HepG2 (cell line): ENCODE results near the gene IL18. TPM values are rescaled to one million over a fixed set of nuclear protein-coding genes. Genes with fewer than 3 reads are reported as not detected.

ENCODE experiments used
- ATAC-seq: fragments of 200-7000 bp; cut with Tn5 transposase; 3 replicates; pipeline ENCODE4 v1.9.1; 2020; ENCODE audit warnings: mild to moderate bottlenecking, moderate library complexity
- BruUV-seq: library from RNA; stranded (reverse); fragments of 400-500 nt; replicated peaks from 2 replicates; lab custom pipeline; 2021; lab: Mats Ljungman, UMichigan
- CTCF ChIA-PET: fragments of 300-600 bp; formaldehyde crosslinking; extraction: SDS; loops from one replicate; lab custom pipeline; 2021; ENCODE audit warnings: low total read pairs, inconsistent platforms, low intra/inter-chr PET ratio; lab: Yijun Ruan, JAX
- POLR2A ChIA-PET: fragments of 350-600 bp; sonication (Branson Sonifier 250); formaldehyde crosslinking; loops from one replicate; lab custom pipeline; 2020; ENCODE audit warnings: antibody characterized with exemption, inconsistent platforms; lab: Yijun Ruan, JAX
- DNase-seq: peaks from one replicate; pipeline ENCODE4 v3.0.0-alpha.2; 2015; ENCODE audit warnings: low spot score
- FAIRE-seq: peaks from 3 replicates; lab custom pipeline; 2011; peaks lifted over from hg19 to GRCh38; lab: Jason Lieb, UNC
- H2AFZ ChIP-seq: one replicate; pipeline ENCODE4 v1.6.1; 2011; ENCODE audit warnings: low read length, inconsistent platforms
- H3K27ac ChIP-seq: fragments of 300-600 bp; 3 replicates; pipeline ENCODE4 v1.8.0; 2011; ENCODE audit warnings: mixed run types, mild to moderate bottlenecking, mixed read lengths, low read length, inconsistent platforms; ENCODE audit not compliant: insufficient read depth; ENCODE audit errors: extremely low read length
- H3K27me3 ChIP-seq, 2 experiments: fragments of 200-600 bp in 1 of 2; 2 replicates in 1 of 2; 3 replicates in 1 of 2; pipeline versions ENCODE4 v1.6.0 to v1.8.0; 2011; ENCODE audit warnings: low read length in 2 of 2, mild to moderate bottlenecking in 2 of 2, moderate library complexity in 2 of 2, inconsistent platforms in 1 of 2; ENCODE audit not compliant: insufficient read depth in 2 of 2, control insufficient read depth in 1 of 2
- H3K36me3 ChIP-seq, 2 experiments: fragments of 200-600 bp in 1 of 2; replicated peaks in 1 of 2; 2 replicates in 1 of 2; 3 replicates in 1 of 2; pipeline versions ENCODE4 v1.5.1 to v1.8.0; 2011; ENCODE audit warnings: low read length in 2 of 2, inconsistent platforms in 1 of 2; ENCODE audit not compliant: insufficient read depth in 2 of 2, control insufficient read depth in 1 of 2
- H3K4me1 ChIP-seq: 2 replicates; pipeline ENCODE4 v1.5.1; 2012; ENCODE audit warnings: low read length, inconsistent platforms; ENCODE audit not compliant: insufficient read depth
- H3K4me2 ChIP-seq: 2 replicates; pipeline ENCODE4 v1.6.0; 2011; ENCODE audit warnings: low read depth, low read length, inconsistent platforms
- H3K4me3 ChIP-seq, 3 experiments: fragments of 200-600 bp in 1 of 3; sonication (generic), shearing (Covaris generic) in 1 of 3; replicated peaks in 1 of 3; 2 replicates each; pipeline ENCODE4 v1.5.1; 2011 to 2016; ENCODE audit warnings: low read length in 3 of 3, inconsistent platforms in 2 of 3, low read depth in 2 of 3, mild to moderate bottlenecking in 2 of 3, control low read depth in 1 of 3, mixed read lengths in 1 of 3; ENCODE audit not compliant: insufficient read depth in 1 of 3
- H3K79me2 ChIP-seq: one replicate; pipeline ENCODE4 v1.6.1; 2011; ENCODE audit warnings: low read length, inconsistent platforms; ENCODE audit not compliant: insufficient read depth
- H3K9ac ChIP-seq: 2 replicates; pipeline ENCODE4 v1.6.0; 2011; ENCODE audit warnings: mild to moderate bottlenecking, low read depth, low read length, inconsistent platforms; ENCODE audit not compliant: insufficient read depth
- H3K9me3 ChIP-seq: 2 replicates; pipeline ENCODE4 v1.5.1; 2012; ENCODE audit warnings: mild to moderate bottlenecking, low read length
- H4K20me1 ChIP-seq: 2 replicates; pipeline ENCODE4 v1.6.0; 2011; ENCODE audit warnings: inconsistent platforms, mild to moderate bottlenecking, low read length, moderate library complexity; ENCODE audit not compliant: insufficient read depth
- ADNP ChIP-seq: sonication (generic); formaldehyde crosslinking; IDR thresholded peaks from 2 replicates; pipeline ENCODE4 v1.4.0; 2020; ENCODE audit warnings: missing genetic modification reagents
- CEBPG ChIP-seq: IDR thresholded peaks from 2 replicates; pipeline ENCODE4 v1.6.1; 2016
- GATA4 ChIP-seq: sonication (generic); IDR thresholded peaks from 2 replicates; pipeline ENCODE4 v1.6.1; 2016; ENCODE audit warnings: antibody characterized with exemption, low read depth, borderline replicate concordance
- GATAD2A ChIP-seq: IDR thresholded peaks from 2 replicates; pipeline ENCODE4 v1.6.1; 2016
- IKZF1 ChIP-seq: fragments of 450-650 bp; IDR thresholded peaks from 2 replicates; pipeline ENCODE4 v1.7.1; 2016
- NONO ChIP-seq, 2 experiments: fragments of 450-650 bp in 1 of 2; sonication (generic) in 1 of 2; formaldehyde crosslinking in 1 of 2; IDR thresholded peaks in 1 of 2; conservative IDR thresholded peaks in 1 of 2; 2 replicates each; pipeline versions ENCODE4 v1.6.1 to v1.8.0; 2017 to 2022; ENCODE audit warnings: mild to moderate bottlenecking in 1 of 2, missing genetic modification reagents in 1 of 2, moderate library complexity in 1 of 2
- POLR2A ChIP-seq, 2 experiments: IDR thresholded peaks; 2 replicates each; pipeline ENCODE4 v1.6.1; 2011; ENCODE audit warnings: low read depth in 2 of 2, low read length in 2 of 2, mild to moderate bottlenecking in 1 of 2, moderate library complexity in 1 of 2; ENCODE audit not compliant: insufficient read depth in 1 of 2
- PRPF4 ChIP-seq: fragments of 200-400 bp; formaldehyde crosslinking; IDR thresholded peaks from 2 replicates; pipeline ENCODE4 v1.6.1; 2016; ENCODE audit warnings: low read length, low read depth; ENCODE audit not compliant: poor library complexity, severe bottlenecking
- ZNF205 ChIP-seq: IDR thresholded peaks from 2 replicates; pipeline ENCODE4 v1.6.1; 2018; ENCODE audit warnings: missing biosample characterization, missing genetic modification reagents
- ZNF567 ChIP-seq: sonication (generic); formaldehyde crosslinking; IDR thresholded peaks from 2 replicates; pipeline ENCODE4 v1.8.1; 2023; ENCODE audit warnings: mild to moderate bottlenecking, missing genetic modification reagents, borderline replicate concordance
- WGBS: methylation state at CpG from one replicate; pipeline ENCODE4 v1.1.6; 2017; ENCODE audit warnings: low lambda C conversion rate; 5-methylcytosine and 5-hydroxymethylcytosine counted together
- in situ Hi-C: cut with HindIII; loops from 2 replicates; pipeline ENCODE4 v1.10.0; 2017; ENCODE audit warnings: low pct_unique_long_range_greater_than_20kb; ENCODE audit not compliant: extremely low pct_ligation_motif_present
- intact Hi-C: fragments of 100-400 bp; cut with micrococcal nuclease; formaldehyde crosslinking; loops from one replicate; pipeline ENCODE4 v1.10.0; 2022; ENCODE audit not compliant: unreplicated experiment
- polyA plus RNA-seq, 8 experiments: library from polyadenylated mRNA; depleted of rRNA in 3 of 8; stranded (reverse) in 7 of 8; unstranded in 1 of 8; fragments of >200 nt; fragmentation: Illumina TruSeq in 4 of 8; extraction: Trizol in 4 of 8; gene quantifications; 2 replicates each; pipeline versions ENCODE4 v1.2.1 to v1.2.3, GENCODE V29; 2011 to 2016; ENCODE audit warnings: low read depth in 4 of 8, missing spikeins in 1 of 8, mixed read lengths in 1 of 8; ENCODE audit not compliant: insufficient read depth in 1 of 8
- total RNA-seq, 5 experiments: library from RNA; depleted of rRNA; stranded (reverse); fragments of >200 nt; fragmentation: Illumina TruSeq; extraction: Trizol; gene quantifications; 2 replicates each; pipeline ENCODE4 v1.2.3, GENCODE V29; 2016; ENCODE audit warnings: low read depth in 1 of 5
- TF ChIP-seq, protein P1 (sequence below): sonication (generic); formaldehyde crosslinking; IDR thresholded peaks from 2 replicates; pipeline ENCODE4 v1.8.0; 2023; ENCODE audit warnings: mild to moderate bottlenecking, missing genetic modification reagents
- TF ChIP-seq, protein P2 (sequence below): sonication (generic); formaldehyde crosslinking; IDR thresholded peaks from 2 replicates; pipeline ENCODE4 v1.4.0; 2020; ENCODE audit warnings: missing genetic modification reagents, borderline replicate concordance
- TF ChIP-seq, protein P3 (sequence below): sonication (generic); formaldehyde crosslinking; IDR thresholded peaks from 2 replicates; pipeline ENCODE4 v1.5.1; 2020; ENCODE audit warnings: mild to moderate bottlenecking, missing genetic modification reagents, borderline replicate concordance

IL18 gene
- total and polyA plus RNA-seq, 2 of the 13 experiments (the other 11 are each of a cell fraction or from before 2014, with no cell fraction given) = 0.89 to 2.7 TPM

DNA sequence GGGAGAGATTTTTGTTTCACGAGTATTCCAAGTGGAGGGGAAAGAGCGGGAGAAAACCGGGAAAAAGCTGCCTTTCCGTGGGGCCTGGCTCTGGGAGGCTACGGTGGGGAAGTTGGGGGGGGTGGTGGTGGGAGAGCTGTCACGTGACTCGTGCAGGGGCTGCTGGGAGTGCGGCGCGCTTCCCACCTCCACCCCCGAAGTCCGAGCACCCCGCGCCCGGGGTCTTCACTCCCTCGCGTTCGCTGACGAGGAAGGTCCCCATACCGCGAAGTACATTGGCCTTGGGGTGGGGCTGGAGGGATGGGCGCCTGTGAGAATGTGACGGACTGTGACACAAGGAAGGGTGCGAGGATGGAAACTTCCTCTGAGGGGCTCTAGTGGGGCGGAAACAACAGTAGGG, 3.3 kb upstream of the IL18 start, which contains the start of gene TEX12:
TEX12 (plus strand) TSS at position 228 of the 400 bp plus-strand sequence. CDS start 1,897 bp downstream, outside the sequence.
- WGBS = 93% methylated on average over 22 of the region's 25 CpGs
- CTCF ChIA-PET = no interaction called here

More for the DNA sequence above, 3.3 kb upstream of the IL18 start, which contains the start of gene TEX12:
- intact Hi-C loops (no loop called here), in situ Hi-C loops (no loop called here)
- Histone ChIP-seq H3K27ac (no peak within 1 kb of the TSS), H3K9me3 (no peaks in the 10 kb centered on the region), H4K20me1 (no peaks in the 10 kb centered on the region), H3K4me1 (peaks cover 41% of the 10 kb centered on the region), H2AFZ (peak within 1 kb of the TSS; percentile 46), H3K9ac (no peak within 1 kb of the TSS), H3K79me2 (no peaks in the 10 kb centered on the region), H3K4me2 (peak within 1 kb of the TSS; percentile 51), H3K27me3 (no peaks in the 10 kb centered on the region), H3K4me3 (no peak within 1 kb of the TSS; a peak in 1 of 6 replicates), H3K36me3 (no peaks in the 10 kb centered on the region)
- FAIRE-seq (no peak), ATAC-seq (no peak), DNase-seq (no peak)
- TF ChIP-seq, protein P1, sequence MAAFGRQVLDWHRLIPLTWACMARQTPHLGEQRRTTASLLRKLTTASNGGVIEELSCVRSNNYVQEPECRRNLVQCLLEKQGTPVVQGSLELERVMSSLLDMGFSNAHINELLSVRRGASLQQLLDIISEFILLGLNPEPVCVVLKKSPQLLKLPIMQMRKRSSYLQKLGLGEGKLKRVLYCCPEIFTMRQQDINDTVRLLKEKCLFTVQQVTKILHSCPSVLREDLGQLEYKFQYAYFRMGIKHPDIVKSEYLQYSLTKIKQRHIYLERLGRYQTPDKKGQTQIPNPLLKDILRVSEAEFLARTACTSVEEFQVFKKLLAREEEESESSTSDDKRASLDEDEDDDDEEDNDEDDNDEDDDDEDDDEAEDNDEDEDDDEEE (CRISPR knock-in tag) = no peak
- TF ChIP-seq, protein P2, sequence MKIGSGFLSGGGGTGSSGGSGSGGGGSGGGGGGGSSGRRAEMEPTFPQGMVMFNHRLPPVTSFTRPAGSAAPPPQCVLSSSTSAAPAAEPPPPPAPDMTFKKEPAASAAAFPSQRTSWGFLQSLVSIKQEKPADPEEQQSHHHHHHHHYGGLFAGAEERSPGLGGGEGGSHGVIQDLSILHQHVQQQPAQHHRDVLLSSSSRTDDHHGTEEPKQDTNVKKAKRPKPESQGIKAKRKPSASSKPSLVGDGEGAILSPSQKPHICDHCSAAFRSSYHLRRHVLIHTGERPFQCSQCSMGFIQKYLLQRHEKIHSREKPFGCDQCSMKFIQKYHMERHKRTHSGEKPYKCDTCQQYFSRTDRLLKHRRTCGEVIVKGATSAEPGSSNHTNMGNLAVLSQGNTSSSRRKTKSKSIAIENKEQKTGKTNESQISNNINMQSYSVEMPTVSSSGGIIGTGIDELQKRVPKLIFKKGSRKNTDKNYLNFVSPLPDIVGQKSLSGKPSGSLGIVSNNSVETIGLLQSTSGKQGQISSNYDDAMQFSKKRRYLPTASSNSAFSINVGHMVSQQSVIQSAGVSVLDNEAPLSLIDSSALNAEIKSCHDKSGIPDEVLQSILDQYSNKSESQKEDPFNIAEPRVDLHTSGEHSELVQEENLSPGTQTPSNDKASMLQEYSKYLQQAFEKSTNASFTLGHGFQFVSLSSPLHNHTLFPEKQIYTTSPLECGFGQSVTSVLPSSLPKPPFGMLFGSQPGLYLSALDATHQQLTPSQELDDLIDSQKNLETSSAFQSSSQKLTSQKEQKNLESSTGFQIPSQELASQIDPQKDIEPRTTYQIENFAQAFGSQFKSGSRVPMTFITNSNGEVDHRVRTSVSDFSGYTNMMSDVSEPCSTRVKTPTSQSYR (CRISPR knock-in tag) = no peak
- TF ChIP-seq IKZF1 (no peak), PRPF4 (no peak), GATAD2A (no peak), CEBPG (no peak), POLR2A (IDR thresholded peaks at IDR 0.05; ENCODE audit: insufficient read depth in 1 of 2, low read depth in 2 of 2, low read length in 2 of 2) (no peak), ZNF567 (CRISPR knock-in tag) (no peak), GATA4 (no peak), NONO (IDR thresholded peaks at IDR 0.05) (no peak), NONO (CRISPR knock-in tag; conservative IDR thresholded peaks at IDR 0.05) (no peak), ZNF205 (CRISPR knock-in tag) (no peak), ADNP (CRISPR knock-in tag) (no peak)
- TF ChIP-seq, protein P3, sequence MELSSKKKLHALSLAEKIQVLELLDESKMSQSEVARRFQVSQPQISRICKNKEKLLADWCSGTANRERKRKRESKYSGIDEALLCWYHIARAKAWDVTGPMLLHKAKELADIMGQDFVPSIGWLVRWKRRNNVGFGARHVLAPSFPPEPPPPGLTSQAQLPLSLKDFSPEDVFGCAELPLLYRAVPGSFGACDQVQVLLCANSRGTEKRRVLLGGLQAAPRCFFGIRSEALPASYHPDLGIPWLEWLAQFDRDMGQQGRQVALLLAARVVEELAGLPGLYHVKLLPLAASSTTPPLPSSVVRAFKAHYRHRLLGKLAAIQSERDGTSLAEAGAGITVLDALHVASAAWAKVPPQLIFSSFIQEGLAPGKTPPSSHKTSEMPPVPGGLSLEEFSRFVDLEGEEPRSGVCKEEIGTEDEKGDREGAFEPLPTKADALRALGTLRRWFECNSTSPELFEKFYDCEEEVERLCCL (CRISPR knock-in tag) = no peak
- BruUV-seq = no TSS peak
- POLR2A ChIA-PET = no interaction called here
